NCI-H510A treated with DMSO at 0.1 percent for 48 hours (cell line): ENCODE data around the gene EPYC.
A peak's percentile ranks its signal among the peaks of the same experiment; 100 is the strongest.
"Not testable (repeated sequence)": the region's sequence is repeated elsewhere in the genome, so short reads cannot be mapped to it uniquely, and the experiment has no call there.

Experiments
- DNase-seq: peaks from one replicate; lab custom pipeline; 2025; lab: John Stamatoyannopoulos, UW

EPYC gene

GRCh38 chr12:90991952-90992465 is 12.8 kb downstream of the EPYC start:
- DNase-seq = no peak

DNA sequence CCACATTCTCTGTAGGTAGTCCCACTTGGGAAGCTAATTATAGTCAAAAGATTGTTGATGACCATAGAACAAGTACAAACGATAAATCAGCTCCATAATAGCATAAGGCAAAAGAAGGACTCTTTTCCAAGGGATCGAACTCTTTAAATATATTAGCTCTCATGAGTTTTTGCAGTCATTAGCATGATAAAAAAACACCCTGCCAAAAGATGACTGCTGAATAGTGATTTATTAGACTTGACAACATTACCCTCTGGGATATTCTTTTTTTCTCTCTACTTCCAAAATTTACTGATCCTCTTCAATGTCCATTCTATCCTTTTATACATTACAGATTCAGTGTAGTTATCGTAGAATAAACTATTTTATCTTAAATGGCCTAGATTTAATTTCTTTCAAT is 14.2 kb downstream of the EPYC start:
- no peak for DNase-seq

GRCh38 chr12:90989686-90990111 is 15.1 kb downstream of the EPYC start:
- no peak for DNase-seq

- DNase-seq = no peak
Measured at GRCh38 chr12:90987520-90987919, 17.3 kb downstream of the EPYC start.

GRCh38 chr12:90987101-90987500 is 17.7 kb downstream of the EPYC start:
- DNase-seq = no peak

DNA sequence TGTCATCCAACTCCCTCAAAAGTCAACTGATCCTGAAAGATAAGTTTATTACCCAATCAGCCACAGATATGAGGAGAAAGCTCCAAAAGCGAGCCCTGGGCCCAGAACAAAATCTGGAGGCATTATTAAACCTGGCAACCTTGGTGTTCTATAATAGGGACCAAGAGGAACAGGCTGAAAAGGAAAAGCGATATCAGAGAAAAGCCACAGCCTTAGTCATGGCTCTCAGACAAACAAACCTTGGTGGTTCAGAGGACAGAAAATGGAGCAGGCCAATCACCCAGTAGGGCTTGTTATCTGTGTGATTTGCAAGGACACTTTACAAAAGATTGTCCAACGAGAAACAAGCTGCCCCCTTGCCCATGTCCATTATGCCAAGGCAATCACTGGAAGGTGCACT is 19.4 kb downstream of the EPYC start:
- not testable (repeated sequence) for DNase-seq

- no peak for DNase-seq
Measured at GRCh38 chr12:90984114-90984513, 20.7 kb downstream of the EPYC start.

DNA sequence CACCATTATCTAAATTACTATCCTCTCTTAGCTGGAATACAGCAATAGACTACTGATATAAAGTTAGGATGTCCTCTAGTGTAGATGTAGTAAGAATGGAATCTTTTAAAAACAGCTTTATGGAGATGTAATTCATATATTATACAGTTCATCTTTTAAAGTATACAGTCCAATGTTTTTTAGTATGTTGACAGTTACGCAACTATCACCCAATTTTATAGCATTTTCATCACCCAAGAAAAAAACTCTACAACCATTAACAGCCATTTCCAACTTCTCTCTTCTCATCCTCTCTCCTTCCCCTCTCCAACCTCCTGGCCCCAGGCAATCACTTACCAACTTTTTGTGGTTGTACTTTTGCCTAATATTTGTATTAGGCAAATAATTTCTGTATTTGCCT is 22.6 kb downstream of the EPYC start:
- no peak for DNase-seq

DNA sequence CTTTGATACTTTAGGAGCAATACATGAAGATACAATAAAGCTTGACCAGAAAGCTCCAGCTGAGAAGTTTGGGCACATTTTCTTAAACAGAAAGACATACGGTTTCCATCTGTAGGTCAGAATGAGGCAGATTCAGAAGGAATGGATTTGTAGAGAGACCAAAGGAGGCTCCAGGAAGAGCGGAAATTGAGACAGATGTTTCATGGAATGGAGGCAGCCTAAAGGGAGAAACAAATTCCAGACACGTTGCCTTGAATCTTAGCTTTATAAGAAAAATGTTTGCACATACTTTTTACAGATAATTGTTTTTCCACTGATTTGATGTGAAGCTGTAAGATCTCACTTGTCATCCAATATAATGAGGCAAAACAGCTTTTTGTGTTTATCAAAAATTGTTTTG is 24.8 kb downstream of the EPYC start:
- no peak for DNase-seq

GRCh38 chr12:90979019-90979418 is 25.8 kb downstream of the EPYC start:
- no peak for DNase-seq

DNA sequence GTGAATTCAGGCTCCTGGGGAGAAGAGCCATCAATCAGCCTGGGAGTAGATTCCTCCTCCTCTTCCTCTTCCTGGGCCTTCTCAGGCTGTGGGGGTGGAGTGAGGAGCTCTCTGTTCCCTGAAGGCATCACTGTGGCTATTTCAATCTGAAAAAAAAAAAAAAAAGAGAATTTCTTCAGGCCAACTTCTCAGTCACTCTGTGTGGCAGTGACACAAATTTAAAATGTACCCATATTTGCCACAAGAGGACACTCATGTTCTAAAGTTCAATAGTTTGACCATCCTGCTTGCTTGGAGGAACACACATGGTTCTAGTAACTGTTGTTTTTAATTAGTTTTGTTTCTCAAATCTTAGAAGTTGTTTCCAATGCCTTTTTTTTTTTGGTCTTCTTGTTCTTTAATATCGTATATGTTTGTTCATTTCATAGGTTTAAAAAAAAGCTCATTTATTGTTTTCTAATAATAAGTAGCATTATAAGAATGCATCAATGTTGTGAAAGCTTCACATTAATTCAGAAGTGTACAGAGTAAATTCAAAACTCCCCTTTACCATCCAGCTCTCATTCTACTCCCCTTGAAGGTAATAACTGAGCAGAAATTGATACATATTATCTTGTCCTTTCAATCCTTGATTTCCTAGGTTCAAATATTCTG is 26.5 kb downstream of the EPYC start:
- peak; percentile 58 for DNase-seq

- DNase-seq = no peak
Measured at GRCh38 chr12:90977224-90977623, 27.5 kb downstream of the EPYC start.

DNA sequence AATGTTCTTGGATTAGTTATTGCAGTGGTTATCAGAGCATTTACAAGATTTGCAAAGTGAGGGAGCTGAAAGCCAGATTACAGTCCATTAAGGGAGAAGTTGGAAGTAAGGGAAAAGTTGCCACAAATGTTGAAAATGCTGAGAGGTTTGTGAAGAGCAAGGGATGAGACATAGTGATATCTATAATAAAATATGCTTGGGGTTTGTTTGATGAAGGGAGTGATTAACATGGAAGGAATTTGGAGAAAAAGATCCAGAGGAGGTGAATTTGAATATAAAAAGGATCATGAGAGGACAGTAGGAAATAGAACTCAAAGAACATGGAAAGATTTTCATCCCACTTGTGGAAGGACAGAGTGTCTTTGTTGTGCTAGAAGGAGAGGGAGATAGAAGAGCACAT is 30.5 kb downstream of the EPYC start:
- DNase-seq = no peak

DNA sequence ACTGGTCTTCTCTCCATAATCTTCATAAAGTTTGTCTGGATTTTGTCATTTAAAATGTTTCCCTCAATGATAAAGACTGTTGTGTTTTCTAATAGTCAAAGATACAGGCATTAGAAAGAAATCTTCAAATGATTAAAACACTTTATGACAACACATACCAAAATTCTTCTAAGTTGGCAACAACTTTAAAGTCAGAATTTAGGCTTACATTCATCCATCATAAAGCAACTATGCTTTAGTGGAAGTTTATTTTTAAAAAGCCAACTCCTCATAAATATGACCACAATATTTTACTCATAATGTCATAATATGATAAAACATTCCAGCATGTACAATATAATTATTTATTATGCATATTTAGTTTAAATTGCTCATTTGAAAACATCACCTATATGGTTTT is 32.5 kb downstream of the EPYC start:
- DNase-seq = no peak

DNA sequence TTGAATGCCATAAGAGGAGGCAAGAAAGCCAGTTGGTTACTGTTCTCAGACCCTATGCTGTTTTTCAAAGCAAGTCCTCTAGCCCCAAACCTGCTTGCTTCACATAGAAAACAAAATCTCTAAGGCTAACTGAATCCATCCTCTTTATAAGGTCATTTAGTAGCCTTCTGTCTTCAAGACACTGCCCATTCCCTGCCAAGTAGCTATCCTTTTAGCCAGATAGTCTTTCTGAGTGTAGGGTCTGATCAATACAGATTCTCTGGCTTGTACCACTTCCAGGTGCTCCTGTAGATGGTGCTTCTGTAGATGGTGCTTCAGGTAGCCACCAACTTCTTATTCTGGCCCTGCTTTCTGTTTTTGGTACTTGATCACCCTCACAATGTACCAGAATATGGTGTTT is 33.9 kb downstream of the EPYC start:
- no peak for DNase-seq

DNA sequence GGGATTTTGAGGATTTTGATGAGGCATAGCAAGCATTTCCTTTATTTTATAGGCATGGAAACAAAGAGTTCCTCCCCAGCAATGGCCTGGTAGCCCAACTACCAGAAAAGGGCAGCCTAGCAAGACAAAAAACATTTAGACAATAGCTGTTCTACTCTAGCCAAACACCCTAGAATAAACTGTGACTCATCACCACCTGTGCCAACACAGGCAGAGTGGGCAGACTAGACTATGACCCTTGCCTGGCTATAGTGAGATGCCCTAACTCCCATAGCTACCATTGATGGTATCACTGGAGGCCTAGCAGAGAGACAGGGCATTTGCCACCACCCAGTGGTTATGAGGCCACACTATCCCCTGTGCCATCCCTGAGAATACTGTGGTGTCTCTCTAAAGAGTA is 34.3 kb downstream of the EPYC start:
- DNase-seq = no peak

DNA sequence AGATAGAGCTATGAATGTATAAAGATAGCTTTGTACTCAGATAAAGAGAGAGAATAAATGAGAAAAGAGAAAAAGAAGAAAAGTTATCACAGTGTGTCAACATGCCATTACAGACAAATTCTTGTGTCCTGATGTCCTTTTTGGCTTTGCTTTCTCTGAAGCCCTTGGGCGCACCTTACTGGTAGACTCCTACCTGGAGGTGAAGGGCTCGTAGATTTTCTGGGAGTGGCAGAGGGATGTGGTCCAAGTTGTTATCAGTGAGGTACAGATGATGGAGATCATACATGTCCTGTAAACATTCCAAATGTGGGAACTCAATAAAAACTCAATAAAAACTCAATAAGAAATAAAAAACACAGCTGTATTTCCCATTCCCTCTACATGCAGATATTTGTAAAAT is 34.9 kb downstream of the EPYC start:
- no peak for DNase-seq

- no peak for DNase-seq
Measured at GRCh38 chr12:90969346-90969745, 35.4 kb downstream of the EPYC start.

DNA sequence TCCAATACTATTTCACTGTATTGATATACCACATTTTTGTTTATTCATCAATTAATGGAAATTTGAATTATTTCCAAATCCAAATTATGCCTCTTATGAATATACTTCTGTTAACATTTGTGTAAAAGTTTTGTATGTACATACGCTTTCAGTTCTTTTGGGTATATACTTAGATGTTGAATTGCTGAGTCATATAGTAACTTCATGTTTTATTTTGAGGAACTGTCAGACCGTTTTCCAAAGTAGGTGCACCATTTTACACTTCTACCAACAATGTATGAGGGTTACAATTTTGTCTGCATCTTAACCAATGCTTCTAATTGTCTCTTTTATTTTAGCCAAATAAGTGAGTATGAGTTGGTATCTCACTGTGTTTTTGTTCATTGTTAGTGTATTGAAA is 39.6 kb downstream of the EPYC start:
- DNase-seq = no peak

DNA sequence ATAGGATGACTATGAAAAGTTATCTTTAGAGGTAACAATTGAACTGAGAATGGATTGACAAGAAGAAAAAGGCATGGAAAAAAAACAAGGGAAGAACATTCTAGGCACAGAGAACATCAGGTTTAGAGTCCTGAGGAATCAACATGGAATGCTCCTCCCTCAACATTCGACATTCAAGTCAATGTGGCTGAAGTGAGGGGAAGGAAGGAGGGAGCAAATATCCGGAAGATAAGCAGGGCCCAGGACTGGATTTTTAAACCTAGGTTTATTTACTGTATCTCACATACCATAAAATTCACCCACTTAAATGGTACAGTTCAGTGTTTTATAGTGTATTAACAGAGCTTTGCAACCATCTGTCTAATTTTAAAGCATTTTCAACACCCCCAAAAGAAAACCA is 40.2 kb downstream of the EPYC start:
- no peak for DNase-seq

DNA sequence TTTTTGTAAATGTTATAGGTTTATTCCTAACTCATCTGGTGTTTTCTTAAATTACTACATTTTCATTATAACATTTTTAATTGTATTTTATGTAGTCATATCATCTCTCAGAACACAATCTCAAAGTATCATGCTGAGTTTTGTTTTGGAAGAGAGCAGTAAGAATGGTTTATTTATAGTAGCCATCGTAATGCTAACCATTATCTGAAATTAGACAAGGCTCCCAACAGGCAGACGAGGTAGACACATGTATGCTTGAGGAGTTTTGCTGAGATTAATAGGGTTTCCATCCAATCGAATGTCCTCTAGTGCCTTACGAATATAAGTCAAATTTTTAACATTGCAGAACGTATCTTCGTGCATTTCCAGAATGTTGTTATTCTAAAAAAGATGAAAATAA is 40.8 kb downstream of the EPYC start:
- DNase-seq = no peak

- DNase-seq = no peak
Measured at GRCh38 chr12:90961154-90961553, 43.6 kb downstream of the EPYC start.

DNA sequence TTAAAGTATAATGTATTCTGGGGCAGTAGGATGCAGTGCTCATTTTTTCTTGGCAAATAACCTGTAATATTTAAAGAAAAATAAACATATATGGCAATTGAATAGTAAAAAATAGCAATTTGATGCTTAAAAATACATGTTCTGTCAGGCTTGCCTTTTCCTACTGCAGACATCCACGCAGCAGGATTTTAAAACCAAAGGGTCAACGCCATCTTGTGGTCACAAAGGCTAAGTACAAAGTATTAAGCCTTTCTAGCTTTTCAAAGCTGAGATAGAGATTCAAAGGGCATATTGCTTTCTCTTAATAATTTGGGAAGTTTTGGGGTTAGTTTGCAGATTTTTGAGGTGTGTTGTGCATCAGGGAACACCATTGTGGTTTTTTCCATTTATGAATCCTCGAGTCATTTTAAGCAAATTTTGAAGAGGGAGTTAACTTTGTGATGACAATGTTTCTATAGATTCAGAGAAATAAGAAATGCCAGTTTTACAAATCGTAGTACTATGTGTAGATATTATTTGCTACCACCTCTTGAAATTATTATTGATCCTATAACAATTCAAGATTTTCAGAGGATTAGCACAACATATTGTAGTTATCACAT is 45.1 kb downstream of the EPYC start:
- DNase-seq = peak; percentile 54

DNA sequence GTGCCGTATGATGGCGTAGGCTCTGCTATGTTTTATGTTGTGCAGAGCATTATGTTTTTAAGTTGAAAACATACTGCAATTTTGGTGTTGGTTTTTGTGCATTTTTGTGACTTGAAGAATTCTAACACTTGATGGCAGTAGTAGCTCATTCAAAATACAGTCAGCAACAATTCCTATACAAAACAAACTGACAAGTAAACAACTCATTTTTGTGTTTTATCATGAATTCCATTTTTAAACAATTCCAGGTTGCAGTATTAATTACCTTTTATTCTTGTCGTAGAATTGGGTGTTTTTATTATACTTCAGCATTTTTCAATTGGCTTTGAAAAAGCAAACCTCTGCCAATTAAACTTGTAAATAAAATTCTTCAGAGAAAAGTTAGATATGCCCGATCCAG is 45.7 kb downstream of the EPYC start:
- DNase-seq = no peak
